Endodermal cell (in vitro differentiated cells): ENCODE data around the gene IRS1. TPM values are rescaled to one million over a fixed set of nuclear protein-coding genes. Genes with fewer than 3 reads are reported as not detected.
A peak's percentile ranks its signal among the peaks of the same experiment; 100 is the strongest.

Experiments used
- DNase-seq: peaks from one replicate; pipeline ENCODE4 v3.0.0-alpha.2; 2017
- H3K27ac ChIP-seq: 2 replicates; pipeline ENCODE4 v1.5.1; 2013; ENCODE audit warnings: mild to moderate bottlenecking, low read depth, low read length, moderate library complexity
- H3K27me3 ChIP-seq: 2 replicates; pipeline ENCODE4 v1.6.1; 2013; ENCODE audit warnings: mild to moderate bottlenecking, low read length, moderate library complexity; ENCODE audit not compliant: insufficient read depth, control insufficient read depth, poor library complexity, severe bottlenecking
- H3K36me3 ChIP-seq: 2 replicates; pipeline ENCODE4 v1.7.0; 2013; ENCODE audit warnings: mild to moderate bottlenecking, low read length, moderate library complexity; ENCODE audit not compliant: control insufficient read depth, insufficient read depth
- H3K4me1 ChIP-seq: one replicate; pipeline ENCODE4 v1.7.0; 2013; ENCODE audit warnings: low read length; ENCODE audit not compliant: control insufficient read depth, insufficient read depth
- H3K4me3 ChIP-seq: 2 replicates; pipeline ENCODE4 v1.5.1; 2013; ENCODE audit warnings: mild to moderate bottlenecking, low read length, moderate library complexity
- H3K9ac ChIP-seq: 2 replicates; pipeline ENCODE4 v1.6.1; 2013; ENCODE audit warnings: mild to moderate bottlenecking, low read length, moderate library complexity; ENCODE audit not compliant: poor library complexity, severe bottlenecking; ENCODE audit errors: extremely low read depth
- H3K9me3 ChIP-seq: 2 replicates; pipeline ENCODE4 v1.6.1; 2013; ENCODE audit warnings: mild to moderate bottlenecking, low read length, moderate library complexity; ENCODE audit not compliant: control insufficient read depth
- H3K27ac Mint-ChIP-seq: 2 replicates; pipeline ENCODE4 v1.8.0; 2020; ENCODE audit warnings: mixed read lengths
- H3K27me3 Mint-ChIP-seq: 2 replicates; pipeline ENCODE4 v1.8.0; 2021; ENCODE audit warnings: mild to moderate bottlenecking, mixed read lengths; ENCODE audit not compliant: insufficient read depth
- H3K36me3 Mint-ChIP-seq: 2 replicates; pipeline ENCODE4 v1.8.0; 2020; ENCODE audit warnings: low read depth, mixed read lengths
- H3K4me1 Mint-ChIP-seq: 2 replicates; pipeline ENCODE4 v1.8.0; 2020; ENCODE audit warnings: mixed read lengths
- H3K4me3 Mint-ChIP-seq: 2 replicates; pipeline ENCODE4 v1.8.0; 2020; ENCODE audit warnings: mild to moderate bottlenecking, moderate library complexity, mixed read lengths
- H3K9me3 Mint-ChIP-seq: 2 replicates; pipeline ENCODE4 v1.8.0; 2020; ENCODE audit warnings: mild to moderate bottlenecking, mixed read lengths
- WGBS, 2 experiments: methylation state at CpG; one replicate each; pipeline versions ENCODE4 v1.1.5 to v1.1.7; 2013; ENCODE audit warnings: missing lambda C conversion rate in 2 of 2, mixed read lengths in 1 of 2; ENCODE audit not compliant: insufficient coverage in 1 of 2, insufficient read length in 1 of 2; 5-methylcytosine and 5-hydroxymethylcytosine counted together
- total RNA-seq, 2 donors: library from RNA; stranded (reverse); fragmentation: NEBNext Ultra II Directional in 1 of 2; extraction: Animal tissue kit (Norgen Biotek cat#: 25700) in 1 of 2; gene quantifications; 2 replicates in 1 of 2; 3 replicates in 1 of 2; pipeline ENCODE4 v1.2.1, GENCODE V29; 2021
- TF ChIP-seq, protein P1 (sequence below): fragments of 200-600 bp; sonication (generic); conservative IDR thresholded peaks from 2 replicates; pipeline ENCODE4 v1.5.0; 2021; ENCODE audit warnings: antibody characterized with exemption, mild to moderate bottlenecking

IRS1 gene
- total RNA-seq, 2 donors from 2014 or later = 16.2 to 16.6 TPM

GRCh38 chr2:226791487-226792081 lies 8.0 kb downstream of the IRS1 start:
- Histone ChIP-seq H3K4me1 (peaks cover 7% of the 10 kb centered on the region), H3K36me3 (no peaks in the 10 kb centered on the region), H3K9me3 (no peaks in the 10 kb centered on the region), H3K27ac (peak overlapping the region; percentile 83), H3K27me3 (no peaks in the 10 kb centered on the region), H3K4me3 (peak overlapping the region; percentile 77), H3K9ac (peak overlapping the region; percentile 38)
- Mint-ChIP-seq H3K9me3 (no peaks in the 10 kb centered on the region), H3K27ac (peak overlapping the region; percentile 94), H3K4me3 (peak overlapping the region; percentile 74), H3K27me3 (no peaks in the 10 kb centered on the region), H3K36me3 (peaks cover 17% of the 10 kb centered on the region), H3K4me1 (peaks cover 28% of the 10 kb centered on the region)
- peak; percentile 96 for DNase-seq
- TF ChIP-seq, protein P1, sequence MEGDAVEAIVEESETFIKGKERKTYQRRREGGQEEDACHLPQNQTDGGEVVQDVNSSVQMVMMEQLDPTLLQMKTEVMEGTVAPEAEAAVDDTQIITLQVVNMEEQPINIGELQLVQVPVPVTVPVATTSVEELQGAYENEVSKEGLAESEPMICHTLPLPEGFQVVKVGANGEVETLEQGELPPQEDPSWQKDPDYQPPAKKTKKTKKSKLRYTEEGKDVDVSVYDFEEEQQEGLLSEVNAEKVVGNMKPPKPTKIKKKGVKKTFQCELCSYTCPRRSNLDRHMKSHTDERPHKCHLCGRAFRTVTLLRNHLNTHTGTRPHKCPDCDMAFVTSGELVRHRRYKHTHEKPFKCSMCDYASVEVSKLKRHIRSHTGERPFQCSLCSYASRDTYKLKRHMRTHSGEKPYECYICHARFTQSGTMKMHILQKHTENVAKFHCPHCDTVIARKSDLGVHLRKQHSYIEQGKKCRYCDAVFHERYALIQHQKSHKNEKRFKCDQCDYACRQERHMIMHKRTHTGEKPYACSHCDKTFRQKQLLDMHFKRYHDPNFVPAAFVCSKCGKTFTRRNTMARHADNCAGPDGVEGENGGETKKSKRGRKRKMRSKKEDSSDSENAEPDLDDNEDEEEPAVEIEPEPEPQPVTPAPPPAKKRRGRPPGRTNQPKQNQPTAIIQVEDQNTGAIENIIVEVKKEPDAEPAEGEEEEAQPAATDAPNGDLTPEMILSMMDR = peak; percentile 76
- 1 to 2% methylated on average over 8 to 56 of the region's 56 CpGs for WGBS, 2 experiments

GRCh38 chr2:226791056-226791486 lies 8.5 kb downstream of the IRS1 start:
- no peaks in the 10 kb centered on the region for H3K36me3 ChIP-seq
- peak overlapping the region; percentile 34 for H3K9ac ChIP-seq
- H3K4me1 Mint-ChIP-seq = peaks cover 28% of the 10 kb centered on the region
- 12 to 13% methylated on average over 16 to 24 of the region's 24 CpGs for WGBS, 2 experiments
- peak overlapping the region; percentile 94 for H3K27ac Mint-ChIP-seq
- H3K27me3 ChIP-seq = no peaks in the 10 kb centered on the region
- H3K27me3 Mint-ChIP-seq = no peaks in the 10 kb centered on the region
- peaks cover 16% of the 10 kb centered on the region for H3K36me3 Mint-ChIP-seq
- H3K9me3 Mint-ChIP-seq = peaks cover 1% of the 10 kb centered on the region
- TF ChIP-seq, protein P1 = no peak
- peak overlapping the region; percentile 77 for H3K4me3 ChIP-seq
- DNase-seq = peak; percentile 83
- peak overlapping the region; percentile 29 for H3K27ac ChIP-seq
- H3K9me3 ChIP-seq = no peaks in the 10 kb centered on the region
- peak overlapping the region; percentile 74 for H3K4me3 Mint-ChIP-seq
- H3K4me1 ChIP-seq = peaks cover 7% of the 10 kb centered on the region

- peak overlapping the region; percentile 94 for H3K27ac Mint-ChIP-seq
- peaks cover 28% of the 10 kb centered on the region for H3K4me1 Mint-ChIP-seq
- H3K27me3 Mint-ChIP-seq = no peaks in the 10 kb centered on the region
- Histone ChIP-seq H3K27me3 (no peaks in the 10 kb centered on the region), H3K4me3 (peak overlapping the region; percentile 77), H3K36me3 (no peaks in the 10 kb centered on the region), H3K27ac (no peak overlapping the region), H3K9ac (no peak overlapping the region), H3K4me1 (peaks cover 7% of the 10 kb centered on the region), H3K9me3 (no peaks in the 10 kb centered on the region)
- WGBS, 2 experiments = 87% methylated on average over 2 of the region's 2 CpGs; no CpG with 5 or more reads in 1 of the 2 experiments
- H3K36me3 Mint-ChIP-seq = peaks cover 15% of the 10 kb centered on the region
- TF ChIP-seq, protein P1 = no peak
- peak overlapping the region; percentile 74 for H3K4me3 Mint-ChIP-seq
- DNase-seq = no peak
- H3K9me3 Mint-ChIP-seq = peaks cover 5% of the 10 kb centered on the region
These were observed 9.2 kb downstream of the IRS1 start for GRCh38 chr2:226790431-226790830.
